Subcutaneous adipose tissue (tissue), 4 donors: ENCODE measurements around the gene ENPP3. TPM values are rescaled to one million over a fixed set of nuclear protein-coding genes. Genes with fewer than 3 reads are reported as not detected.

Experiments
- CTCF ChIP-seq: fragments of 450-650 bp; IDR thresholded peaks from one replicate; pipeline ENCODE4 v1.5.1; 2016; ENCODE audit warnings: low read depth, mild to moderate bottlenecking, control low read depth, antibody characterized with exemption, moderate library complexity
- total RNA-seq, 4 donors: library from RNA; depleted of rRNA; stranded (reverse); fragments of >200 nt; gene quantifications; one replicate each; pipeline ENCODE4 v1.1.0, GENCODE V29; 2016

ENPP3 gene
- total RNA-seq, 4 donors from 2014 or later = 0.33 to 1.3 (median 0.80) TPM

DNA sequence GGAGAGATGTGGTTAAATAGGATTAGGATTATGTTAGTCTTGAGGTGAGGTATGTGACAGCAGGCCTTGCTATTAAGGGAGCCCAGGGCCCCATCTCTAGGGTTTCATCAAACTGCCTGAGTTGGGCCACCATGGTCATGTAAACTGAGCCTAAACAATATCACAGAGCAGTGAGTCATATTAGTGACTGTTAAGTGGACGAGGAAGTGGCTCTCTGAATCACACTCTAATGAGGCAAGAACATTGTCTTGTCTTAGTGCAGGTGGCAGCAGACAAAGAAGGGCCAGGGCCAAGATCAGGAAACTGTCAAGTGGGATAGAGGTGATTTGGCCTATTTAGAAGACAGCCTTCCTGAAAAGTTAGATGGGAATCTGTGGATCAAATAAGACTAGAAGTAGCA lies 23.1 kb downstream of the ENPP3 start:
- TF ChIP-seq CTCF = no peak

DNA sequence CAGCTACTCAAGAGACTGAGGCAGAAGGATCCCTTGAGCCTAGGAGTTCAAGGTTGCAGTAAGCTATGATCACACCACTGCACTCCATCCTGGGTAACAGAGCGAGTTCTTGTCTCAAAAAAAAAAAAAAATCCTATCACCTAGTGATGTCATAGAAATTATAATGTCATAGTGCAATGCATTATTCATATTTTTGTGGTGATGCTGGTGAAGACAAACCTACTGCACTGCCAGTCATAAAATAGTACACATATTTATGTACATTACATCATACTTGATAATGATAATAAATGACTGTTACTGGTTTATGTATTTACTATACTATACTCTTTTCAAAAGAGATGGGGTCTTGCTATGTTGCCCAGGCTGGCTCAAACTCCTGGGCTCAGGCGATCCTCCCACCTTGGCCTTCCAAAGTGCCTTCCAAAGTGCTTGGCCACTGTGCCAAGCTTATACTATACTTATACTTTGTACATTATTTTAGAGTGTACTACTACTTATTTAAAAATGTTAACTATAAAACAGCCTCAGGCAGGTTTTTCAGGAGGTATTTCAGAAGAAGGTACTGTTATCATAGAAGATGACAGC lies 26.6 kb downstream of the ENPP3 start:
- TF ChIP-seq CTCF = no peak

GRCh38 chr6:131669891-131670290 lies 32.8 kb downstream of the ENPP3 start:
- TF ChIP-seq CTCF = no peak

GRCh38 chr6:131673184-131673583 lies 36.1 kb downstream of the ENPP3 start:
- no peak for TF ChIP-seq CTCF

DNA sequence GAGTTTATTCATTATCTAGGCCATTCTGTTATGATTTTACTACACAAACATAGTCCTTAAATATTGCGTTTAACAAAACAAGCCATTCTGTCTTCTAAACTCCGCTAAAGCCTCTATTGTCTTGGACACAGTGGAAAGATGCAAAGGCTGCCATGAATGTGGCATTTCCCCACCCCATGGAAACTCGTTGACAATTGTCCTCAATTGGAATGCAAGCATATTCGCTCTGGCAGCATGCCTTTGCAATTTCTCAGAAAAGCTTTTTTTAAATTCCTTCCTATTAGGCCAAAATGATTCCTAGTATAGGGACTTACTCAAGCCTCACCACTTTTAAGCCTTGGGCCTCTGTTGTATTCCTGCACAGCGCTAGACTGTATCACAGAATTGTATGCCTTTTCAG lies 41.3 kb downstream of the ENPP3 start:
- TF ChIP-seq CTCF = no peak

- TF ChIP-seq CTCF = no peak
Measured at GRCh38 chr6:131680868-131681267, 43.8 kb downstream of the ENPP3 start.

DNA sequence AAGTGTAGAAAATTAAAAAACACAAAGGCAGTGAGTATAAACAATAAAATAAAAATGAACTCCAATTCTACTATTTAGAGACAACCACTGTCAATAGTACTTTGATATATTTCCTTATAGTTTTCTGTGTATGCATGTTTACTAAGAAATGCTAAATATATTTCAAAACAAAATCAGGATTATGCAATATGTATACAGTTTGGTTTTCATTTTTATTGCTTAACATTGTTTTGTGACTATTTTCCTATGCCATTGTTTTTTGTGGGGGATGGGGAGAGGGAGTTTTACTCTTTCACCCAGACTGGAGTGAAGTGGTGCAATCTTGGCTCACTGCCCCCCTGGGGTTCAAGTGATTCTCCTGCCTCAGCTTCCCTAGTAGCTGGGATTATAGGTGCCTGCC lies 44.5 kb downstream of the ENPP3 start:
- no peak for TF ChIP-seq CTCF
